K562 (cell line): ENCODE data around the gene NAIF1. TPM values are rescaled to one million over a fixed set of nuclear protein-coding genes. Genes with fewer than 3 reads are reported as not detected.
A peak's percentile ranks its signal among the peaks of the same experiment; 100 is the strongest.

Experiments used
- ARID1B ChIP-seq: fragments of 450-650 bp; IDR thresholded peaks from 2 replicates; pipeline ENCODE4 v1.6.1; 2016; ENCODE audit warnings: antibody characterized with exemption, mild to moderate bottlenecking, inconsistent platforms
- CBFB ChIP-seq: sonication (generic); formaldehyde crosslinking; IDR thresholded peaks from 2 replicates; pipeline ENCODE4 v1.4.0; 2020; ENCODE audit warnings: mild to moderate bottlenecking, missing genetic modification reagents
- CHD4 ChIP-seq: fragments of 200-600 bp; sonication (generic); IDR thresholded peaks from 3 replicates; pipeline ENCODE4 v1.6.1; 2012; ENCODE audit warnings: low read depth, mild to moderate bottlenecking, mixed read lengths, low read length, inconsistent platforms; ENCODE audit not compliant: insufficient read depth, insufficient replicate concordance, poor library complexity, severe bottlenecking
- DIDO1 ChIP-seq: fragments of 450-650 bp; IDR thresholded peaks from 2 replicates; pipeline ENCODE4 v1.6.1; 2016; ENCODE audit warnings: low read depth, missing biosample characterization, missing genetic modification characterization
- FOXJ3 ChIP-seq: sonication (generic); formaldehyde crosslinking; IDR thresholded peaks from 2 replicates; pipeline ENCODE4 v1.4.0; 2020; ENCODE audit warnings: mild to moderate bottlenecking, missing genetic modification reagents
- PHF21A ChIP-seq: fragments of 450-650 bp; IDR thresholded peaks from 2 replicates; pipeline ENCODE4 v1.6.1; 2017; ENCODE audit warnings: low read depth, borderline replicate concordance
- RBM39 ChIP-seq: fragments of 200-400 bp; formaldehyde crosslinking; optimal IDR thresholded peaks from 2 replicates; pipeline ENCODE3; 2018; ENCODE audit warnings: low read depth, low read length
- TAF1 ChIP-seq: IDR thresholded peaks from 2 replicates; pipeline ENCODE4 v1.6.1; 2011; ENCODE audit warnings: mild to moderate bottlenecking, low read length, moderate library complexity; ENCODE audit not compliant: insufficient read depth, control insufficient read depth, severe bottlenecking; ENCODE audit errors: extremely low read depth
- TEAD1 ChIP-seq, 2 experiments: fragments of 450-650 bp in 1 of 2; sonication (generic) in 1 of 2; formaldehyde crosslinking; IDR thresholded peaks; 2 replicates each; pipeline versions ENCODE4 v1.4.0 to v1.8.0; 2020 to 2022; ENCODE audit warnings: mild to moderate bottlenecking in 2 of 2, missing genetic modification reagents in 1 of 2
- ZNF316 ChIP-seq: fragments of 450-650 bp; IDR thresholded peaks from 2 replicates; pipeline ENCODE4 v1.6.1; 2016
- ZNF830 ChIP-seq: fragments of 250-450 bp; sonication (Bioruptor Pico); IDR thresholded peaks from 2 replicates; pipeline ENCODE4 v1.5.0; 2021; ENCODE audit warnings: mild to moderate bottlenecking
- polyA plus RNA-seq, 8 experiments: library from polyadenylated mRNA; depleted of rRNA in 4 of 8; stranded (reverse) in 5 of 8; unstranded in 3 of 8; fragments of >200 nt; fragmentation: Nextera tagmentation in 2 of 8; fragmentation: Illumina TruSeq in 1 of 8; extraction: Ambion mirVana in 2 of 8; extraction: Trizol in 1 of 8; gene quantifications; 2 replicates each; pipeline versions ENCODE4 v1.2.1 to v1.2.3, GENCODE V29; 2011 to 2014; ENCODE audit warnings: inconsistent platforms in 1 of 8, missing spikeins in 1 of 8
- total RNA-seq, 7 experiments: library from RNA; depleted of rRNA in 6 of 7; stranded (reverse); fragments of >200 nt in 6 of 7; fragmentation: Illumina TruSeq in 2 of 7; extraction: Trizol in 2 of 7; gene quantifications; 2 replicates each; pipeline versions ENCODE4 v1.2.1 to v1.2.3, GENCODE V29; 2011 to 2021; ENCODE audit warnings: low replicate concordance in 1 of 7
- TF ChIP-seq, protein P1 (sequence below): sonication (generic); formaldehyde crosslinking; IDR thresholded peaks from 2 replicates; pipeline ENCODE4 v1.8.1; 2023; ENCODE audit warnings: mild to moderate bottlenecking, missing genetic modification reagents, moderate library complexity
- TF ChIP-seq, protein P2 (sequence below): fragments of 450-650 bp; IDR thresholded peaks from 2 replicates; pipeline ENCODE4 v1.6.1; 2016; ENCODE audit warnings: missing biosample characterization, missing genetic modification characterization

NAIF1 gene
- total and polyA plus RNA-seq, 9 of the 15 experiments (the other 6 are each of a cell fraction or from before 2014, with no cell fraction given) = 4.8 to 26.6 (median 17.2) TPM

DNA sequence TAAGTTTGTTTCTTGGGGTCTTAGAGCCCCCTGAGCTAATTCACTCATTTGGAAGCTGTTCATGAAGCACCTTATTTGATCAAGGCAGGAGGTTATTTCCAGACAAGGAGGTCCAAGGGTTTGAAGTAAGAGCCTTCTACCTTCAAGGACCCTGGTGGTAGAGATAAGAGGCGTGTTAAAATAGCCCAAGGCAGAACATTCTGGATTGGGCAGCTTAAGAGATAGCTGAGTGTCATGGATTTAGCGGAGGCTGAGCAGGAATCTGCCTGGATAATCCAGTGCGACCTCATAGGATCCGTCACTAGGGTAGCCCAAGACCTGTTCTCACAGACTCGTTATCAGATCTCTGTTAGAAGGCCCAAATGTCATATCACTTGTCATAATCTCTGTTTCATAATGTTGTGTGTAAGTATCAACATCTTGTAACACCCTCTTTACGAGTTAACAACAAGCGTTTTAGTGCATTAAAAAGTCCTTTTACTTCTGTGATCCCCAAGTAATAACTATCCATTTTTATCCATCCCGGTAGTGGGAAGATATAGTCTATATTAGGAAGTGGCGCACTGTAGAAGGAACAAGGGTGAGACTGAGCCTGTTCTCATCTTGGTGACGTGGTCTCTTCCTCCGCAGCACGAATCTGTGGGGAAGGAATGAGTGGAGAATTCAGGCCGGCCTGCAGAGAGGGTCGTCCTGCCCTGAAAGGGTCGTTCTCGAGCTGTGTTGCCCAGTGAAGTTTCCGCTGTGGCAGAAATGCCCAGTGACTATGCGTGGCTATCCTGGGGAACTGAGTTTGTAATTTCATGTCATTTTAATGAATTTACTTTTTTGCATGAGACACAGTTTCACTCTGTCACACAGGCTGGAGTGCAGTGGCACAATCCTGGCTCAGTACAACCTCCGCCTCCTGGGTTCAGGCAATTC lies 29.8 kb upstream of the NAIF1 start (continued):
- TF ChIP-seq ZNF830 (CRISPR knock-in tag) (no peak), ZNF316 (no peak), PHF21A (no peak), TEAD1 (CRISPR knock-in tag; IDR thresholded peaks at IDR 0.05) (no peak), TAF1 (no peak), FOXJ3 (CRISPR knock-in tag) (no peak), ARID1B (peak; percentile 11; the same call in 1 of the 2 replicates), CHD4 (no peak), CBFB (CRISPR knock-in tag) (no peak), DIDO1 (no peak), RBM39 (no peak)
- TF ChIP-seq, protein P1, sequence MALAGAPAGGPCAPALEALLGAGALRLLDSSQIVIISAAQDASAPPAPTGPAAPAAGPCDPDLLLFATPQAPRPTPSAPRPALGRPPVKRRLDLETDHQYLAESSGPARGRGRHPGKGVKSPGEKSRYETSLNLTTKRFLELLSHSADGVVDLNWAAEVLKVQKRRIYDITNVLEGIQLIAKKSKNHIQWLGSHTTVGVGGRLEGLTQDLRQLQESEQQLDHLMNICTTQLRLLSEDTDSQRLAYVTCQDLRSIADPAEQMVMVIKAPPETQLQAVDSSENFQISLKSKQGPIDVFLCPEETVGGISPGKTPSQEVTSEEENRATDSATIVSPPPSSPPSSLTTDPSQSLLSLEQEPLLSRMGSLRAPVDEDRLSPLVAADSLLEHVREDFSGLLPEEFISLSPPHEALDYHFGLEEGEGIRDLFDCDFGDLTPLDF (CRISPR knock-in tag) = no peak
- TF ChIP-seq, protein P2, sequence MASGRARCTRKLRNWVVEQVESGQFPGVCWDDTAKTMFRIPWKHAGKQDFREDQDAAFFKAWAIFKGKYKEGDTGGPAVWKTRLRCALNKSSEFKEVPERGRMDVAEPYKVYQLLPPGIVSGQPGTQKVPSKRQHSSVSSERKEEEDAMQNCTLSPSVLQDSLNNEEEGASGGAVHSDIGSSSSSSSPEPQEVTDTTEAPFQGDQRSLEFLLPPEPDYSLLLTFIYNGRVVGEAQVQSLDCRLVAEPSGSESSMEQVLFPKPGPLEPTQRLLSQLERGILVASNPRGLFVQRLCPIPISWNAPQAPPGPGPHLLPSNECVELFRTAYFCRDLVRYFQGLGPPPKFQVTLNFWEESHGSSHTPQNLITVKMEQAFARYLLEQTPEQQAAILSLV = no peak
